KMS-11 (cell line): ENCODE results near the gene PADI4.
"Not testable (repeated sequence)": the region's sequence is repeated elsewhere in the genome, so short reads cannot be mapped to it uniquely, and the experiment has no call there.

Source experiments
- H2AFZ ChIP-seq: fragments of 200-600 bp; sonication (generic); 2 replicates; pipeline ENCODE4 v1.6.1; 2016; ENCODE audit warnings: antibody characterized with exemption, mixed run types, low read depth
- H3K27ac ChIP-seq: fragments of 200-600 bp; sonication (generic); 2 replicates; pipeline ENCODE4 v1.6.1; 2016; ENCODE audit warnings: mild to moderate bottlenecking, mixed run types
- H3K27me3 ChIP-seq: fragments of 200-600 bp; sonication (generic); 2 replicates; pipeline ENCODE4 v1.6.1; 2017; ENCODE audit warnings: mild to moderate bottlenecking, low read depth, mixed run types, moderate library complexity; ENCODE audit not compliant: insufficient read depth
- H3K36me3 ChIP-seq: fragments of 200-600 bp; sonication (generic); 2 replicates; pipeline ENCODE4 v1.6.1; 2017; ENCODE audit warnings: mild to moderate bottlenecking, mixed run types; ENCODE audit not compliant: insufficient read depth
- H3K4me1 ChIP-seq: fragments of 200-600 bp; sonication (generic); 2 replicates; pipeline ENCODE4 v1.6.1; 2016; ENCODE audit warnings: mild to moderate bottlenecking, low read depth, mixed run types; ENCODE audit not compliant: poor library complexity, severe bottlenecking
- H3K4me2 ChIP-seq: fragments of 200-600 bp; sonication (generic); 2 replicates; pipeline ENCODE4 v1.7.0; 2016; ENCODE audit warnings: mild to moderate bottlenecking, mixed run types
- H3K4me3 ChIP-seq: fragments of 200-600 bp; sonication (generic); IDR thresholded peaks from 2 replicates; pipeline ENCODE4 v1.6.1; 2017; ENCODE audit warnings: low read depth, low read length, mixed read lengths; ENCODE audit not compliant: insufficient read depth
- H3K79me2 ChIP-seq: fragments of 200-600 bp; sonication (generic); 2 replicates; pipeline ENCODE4 v1.6.1; 2016; ENCODE audit warnings: low read depth, mixed run types; ENCODE audit not compliant: insufficient read depth
- H3K9ac ChIP-seq: fragments of 200-600 bp; sonication (generic); 2 replicates; pipeline ENCODE4 v1.6.1; 2016; ENCODE audit warnings: mild to moderate bottlenecking, mixed run types
- H4K20me1 ChIP-seq: fragments of 200-600 bp; sonication (generic); 2 replicates; pipeline ENCODE4 v1.6.1; 2016; ENCODE audit warnings: mild to moderate bottlenecking, mixed run types; ENCODE audit not compliant: insufficient read depth
- CTCF ChIP-seq: fragments of 200-600 bp; sonication (generic); conservative IDR thresholded peaks from 2 replicates; pipeline ENCODE4 v1.6.1; 2017; ENCODE audit warnings: low read depth, mild to moderate bottlenecking, antibody characterized with exemption, low read length, moderate library complexity, mixed read lengths

PADI4 gene

GRCh38 chr1:17318262-17318661 lies 10.3 kb downstream of the PADI4 start:
- no peak overlapping the region for H3K4me3 ChIP-seq
- H4K20me1 ChIP-seq: no peaks in the 10 kb centered on the region
- H3K36me3 ChIP-seq: no peaks in the 10 kb centered on the region
- no peak overlapping the region for H3K4me2 ChIP-seq
- H2AFZ ChIP-seq: no peak overlapping the region
- peaks cover 51% of the 10 kb centered on the region for H3K27me3 ChIP-seq
- H3K9ac ChIP-seq: no peak overlapping the region
- no peaks in the 10 kb centered on the region for H3K4me1 ChIP-seq
- no peak overlapping the region for H3K27ac ChIP-seq
- no peak for TF ChIP-seq CTCF
- H3K79me2 ChIP-seq: no peaks in the 10 kb centered on the region

- peaks cover 44% of the 10 kb centered on the region for H3K27me3 ChIP-seq
- H3K79me2 ChIP-seq: no peaks in the 10 kb centered on the region
- H2AFZ ChIP-seq: no peak overlapping the region
- no peaks in the 10 kb centered on the region for H3K36me3 ChIP-seq
- 0 out of 2 replicates have a peak overlapping the region, but pooled peaks have one; percentile 29 for H3K4me2 ChIP-seq
- H3K4me1 ChIP-seq: no peaks in the 10 kb centered on the region
- no peak for TF ChIP-seq CTCF
- H3K9ac ChIP-seq: no peak overlapping the region
- H4K20me1 ChIP-seq: no peaks in the 10 kb centered on the region
- H3K27ac ChIP-seq: no peak overlapping the region
- H3K4me3 ChIP-seq: no peak overlapping the region
Observed at GRCh38 chr1:17319561-17320350, 11.8 kb downstream of the PADI4 start.

- H3K27me3 ChIP-seq: peaks cover 42% of the 10 kb centered on the region
- H2AFZ ChIP-seq, H3K79me2 ChIP-seq, H4K20me1 ChIP-seq, H3K36me3 ChIP-seq, H3K4me3 ChIP-seq, H3K4me1 ChIP-seq, H3K4me2 ChIP-seq, H3K27ac ChIP-seq, H3K9ac ChIP-seq: not testable (repeated sequence)
Observed at GRCh38 chr1:17321857-17322390, 13.9 kb downstream of the PADI4 start.

GRCh38 chr1:17328855-17329254 lies 20.9 kb downstream of the PADI4 start:
- Histone ChIP-seq H3K27me3 (peaks cover 24% of the 10 kb centered on the region), H3K4me2 (no peak overlapping the region), H3K36me3 (no peaks in the 10 kb centered on the region), H3K9ac (no peak overlapping the region), H3K4me1 (no peaks in the 10 kb centered on the region), H4K20me1 (no peaks in the 10 kb centered on the region), H3K27ac (no peak overlapping the region), H3K4me3 (no peak overlapping the region), H2AFZ (no peak overlapping the region), H3K79me2 (no peaks in the 10 kb centered on the region)
- TF ChIP-seq CTCF: no peak

- Histone ChIP-seq H3K9ac (no peak overlapping the region), H2AFZ (no peak overlapping the region), H3K27ac (no peak overlapping the region), H3K4me3 (no peak overlapping the region), H3K36me3 (no peaks in the 10 kb centered on the region), H3K4me1 (no peaks in the 10 kb centered on the region), H4K20me1 (no peaks in the 10 kb centered on the region), H3K4me2 (no peak overlapping the region), H3K79me2 (no peaks in the 10 kb centered on the region), H3K27me3 (peaks cover 27% of the 10 kb centered on the region)
- TF ChIP-seq CTCF: no peak
Observed at GRCh38 chr1:17329610-17330009, 21.6 kb downstream of the PADI4 start.
